Chondrocyte (in vitro differentiated cells): ENCODE results near the gene CLEC10A. TPM values are rescaled to one million over a fixed set of nuclear protein-coding genes. Genes with fewer than 3 reads are reported as not detected.

Experiments used
- DNase-seq: peaks from one replicate; pipeline ENCODE4 v3.0.0; 2021; ENCODE audit warnings: mixed read lengths, low spot score
- H3K27ac Mint-ChIP-seq: one replicate; pipeline ENCODE4 v1.8.0; 2021; ENCODE audit warnings: mild to moderate bottlenecking, moderate library complexity, mixed read lengths; ENCODE audit not compliant: unreplicated experiment
- H3K27me3 Mint-ChIP-seq: 2 replicates; pipeline ENCODE4 v1.8.0; 2021; ENCODE audit warnings: low read depth, mixed read lengths
- H3K36me3 Mint-ChIP-seq: 2 replicates; pipeline ENCODE4 v1.8.0; 2021; ENCODE audit warnings: low read depth, mixed read lengths
- H3K4me1 Mint-ChIP-seq: 2 replicates; pipeline ENCODE4 v1.8.0; 2021; ENCODE audit warnings: low read depth, mild to moderate bottlenecking, mixed read lengths
- H3K4me3 Mint-ChIP-seq: one replicate; pipeline ENCODE4 v1.8.0; 2021; ENCODE audit warnings: mild to moderate bottlenecking, moderate library complexity, mixed read lengths; ENCODE audit not compliant: unreplicated experiment
- H3K9me3 Mint-ChIP-seq: 2 replicates; pipeline ENCODE4 v1.8.0; 2021; ENCODE audit warnings: low read depth, mixed read lengths
- total RNA-seq: library from RNA; stranded (reverse); gene quantifications from 3 replicates; pipeline ENCODE4 v1.2.1, GENCODE V29; 2021
- TF ChIP-seq, protein P1 (sequence below): fragments of 200-600 bp; sonication (generic); IDR thresholded peaks from 2 replicates; pipeline ENCODE4 v1.5.0; 2021; ENCODE audit warnings: antibody characterized with exemption, mild to moderate bottlenecking, moderate library complexity

CLEC10A gene
- total RNA-seq, 1 donor from 2014 or later, result not detected

- no peak for DNase-seq
- H3K4me1 Mint-ChIP-seq, result peaks cover 11% of the 10 kb centered on the region
- H3K27ac Mint-ChIP-seq, result no peak overlapping the region
- peaks cover 19% of the 10 kb centered on the region for H3K9me3 Mint-ChIP-seq
- TF ChIP-seq, protein P1, sequence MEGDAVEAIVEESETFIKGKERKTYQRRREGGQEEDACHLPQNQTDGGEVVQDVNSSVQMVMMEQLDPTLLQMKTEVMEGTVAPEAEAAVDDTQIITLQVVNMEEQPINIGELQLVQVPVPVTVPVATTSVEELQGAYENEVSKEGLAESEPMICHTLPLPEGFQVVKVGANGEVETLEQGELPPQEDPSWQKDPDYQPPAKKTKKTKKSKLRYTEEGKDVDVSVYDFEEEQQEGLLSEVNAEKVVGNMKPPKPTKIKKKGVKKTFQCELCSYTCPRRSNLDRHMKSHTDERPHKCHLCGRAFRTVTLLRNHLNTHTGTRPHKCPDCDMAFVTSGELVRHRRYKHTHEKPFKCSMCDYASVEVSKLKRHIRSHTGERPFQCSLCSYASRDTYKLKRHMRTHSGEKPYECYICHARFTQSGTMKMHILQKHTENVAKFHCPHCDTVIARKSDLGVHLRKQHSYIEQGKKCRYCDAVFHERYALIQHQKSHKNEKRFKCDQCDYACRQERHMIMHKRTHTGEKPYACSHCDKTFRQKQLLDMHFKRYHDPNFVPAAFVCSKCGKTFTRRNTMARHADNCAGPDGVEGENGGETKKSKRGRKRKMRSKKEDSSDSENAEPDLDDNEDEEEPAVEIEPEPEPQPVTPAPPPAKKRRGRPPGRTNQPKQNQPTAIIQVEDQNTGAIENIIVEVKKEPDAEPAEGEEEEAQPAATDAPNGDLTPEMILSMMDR, result no peak
- H3K27me3 Mint-ChIP-seq, result peaks cover 13% of the 10 kb centered on the region
- no peak overlapping the region for H3K4me3 Mint-ChIP-seq
- H3K36me3 Mint-ChIP-seq, result peaks cover 8% of the 10 kb centered on the region
Observed at GRCh38 chr17:7067198-7067597, 12.9 kb downstream of the CLEC10A start.

GRCh38 chr17:7064261-7064660 is 15.8 kb downstream of the CLEC10A start:
- peak; percentile 49 for DNase-seq
- H3K27ac Mint-ChIP-seq, result peak overlapping the region; percentile 49
- H3K27me3 Mint-ChIP-seq, result peaks cover 6% of the 10 kb centered on the region
- H3K4me3 Mint-ChIP-seq, result no peak overlapping the region
- H3K9me3 Mint-ChIP-seq, result peaks cover 19% of the 10 kb centered on the region
- H3K36me3 Mint-ChIP-seq, result peaks cover 6% of the 10 kb centered on the region
- TF ChIP-seq, protein P1, result no peak
- peaks cover 18% of the 10 kb centered on the region for H3K4me1 Mint-ChIP-seq

- peaks cover 5% of the 10 kb centered on the region for H3K36me3 Mint-ChIP-seq
- TF ChIP-seq, protein P1, result no peak
- DNase-seq, result no peak
- H3K27ac Mint-ChIP-seq, result no peak overlapping the region
- peaks cover 6% of the 10 kb centered on the region for H3K27me3 Mint-ChIP-seq
- H3K9me3 Mint-ChIP-seq, result peaks cover 14% of the 10 kb centered on the region
- no peak overlapping the region for H3K4me3 Mint-ChIP-seq
- peaks cover 22% of the 10 kb centered on the region for H3K4me1 Mint-ChIP-seq
Observed at GRCh38 chr17:7063518-7064094, 16.4 kb downstream of the CLEC10A start.

DNA sequence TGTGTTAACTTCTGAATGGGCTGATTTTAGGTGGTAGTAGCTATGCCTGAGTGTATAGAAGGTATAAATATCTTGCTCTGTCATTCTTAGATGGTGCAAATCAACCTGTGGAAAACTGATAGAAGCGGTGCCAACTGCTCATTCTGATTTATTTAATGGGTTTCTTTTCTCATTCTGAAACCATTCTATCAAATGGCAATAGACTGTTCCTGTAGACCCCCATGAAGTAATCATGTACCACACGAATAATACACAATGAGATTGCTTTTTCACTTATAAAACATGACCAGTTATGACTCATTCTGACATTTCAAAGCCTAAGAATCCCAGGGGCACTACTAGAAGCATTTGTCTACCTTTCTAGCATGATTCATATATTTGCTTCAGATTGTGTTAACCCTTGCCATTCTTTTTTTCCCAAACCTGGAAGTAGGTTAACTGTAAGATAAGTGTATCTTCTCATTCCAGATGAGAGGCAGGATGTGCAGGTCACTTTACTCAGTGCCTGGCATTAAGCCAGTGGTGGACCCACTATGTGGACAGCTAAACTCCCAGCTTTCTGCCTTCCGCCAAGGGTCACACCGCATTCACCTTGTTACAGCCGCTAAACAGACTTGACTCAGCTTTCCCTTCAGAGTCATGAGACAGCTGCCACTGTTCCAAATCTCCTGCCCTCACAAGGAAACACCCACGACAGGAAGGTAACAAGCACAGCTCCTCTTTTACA is 19.7 kb downstream of the CLEC10A start:
- H3K4me3 Mint-ChIP-seq, result no peak overlapping the region
- peaks cover 22% of the 10 kb centered on the region for H3K4me1 Mint-ChIP-seq
- no peak overlapping the region for H3K27ac Mint-ChIP-seq
- H3K36me3 Mint-ChIP-seq, result peaks cover 1% of the 10 kb centered on the region
- H3K9me3 Mint-ChIP-seq, result no peaks in the 10 kb centered on the region
- no peak for DNase-seq
- peaks cover 6% of the 10 kb centered on the region for H3K27me3 Mint-ChIP-seq
- TF ChIP-seq, protein P1, result no peak

GRCh38 chr17:7058831-7059447 is 21.1 kb downstream of the CLEC10A start:
- no peak for DNase-seq
- no peaks in the 10 kb centered on the region for H3K9me3 Mint-ChIP-seq
- H3K27ac Mint-ChIP-seq, result no peak overlapping the region
- TF ChIP-seq, protein P1, result no peak
- peaks cover 1% of the 10 kb centered on the region for H3K36me3 Mint-ChIP-seq
- H3K27me3 Mint-ChIP-seq, result peaks cover 8% of the 10 kb centered on the region
- no peak overlapping the region for H3K4me3 Mint-ChIP-seq
- peaks cover 17% of the 10 kb centered on the region for H3K4me1 Mint-ChIP-seq
